GM12878 (cell line): ENCODE measurements around the gene CDKN1C.

Experiments
- CEBPB ChIP-seq, 2 experiments: fragments of 150-350 bp in 1 of 2; IDR thresholded peaks; 2 replicates each; pipeline ENCODE4 v1.6.1; 2012 to 2014; ENCODE audit warnings: low read depth in 2 of 2, low read length in 2 of 2, borderline replicate concordance in 1 of 2, inconsistent platforms in 1 of 2
- CTCF ChIP-seq, 3 experiments: IDR thresholded peaks in 2 of 3; conservative IDR thresholded peaks in 1 of 3; 2 replicates each; pipeline ENCODE4 v1.5.1; 2011; ENCODE audit warnings: low read depth in 3 of 3, low read length in 3 of 3, mild to moderate bottlenecking in 3 of 3, control low read depth in 2 of 3, moderate library complexity in 2 of 3, inconsistent platforms in 1 of 3, mixed read lengths in 1 of 3; ENCODE audit not compliant: control insufficient read depth in 2 of 3, insufficient read depth in 1 of 3; ENCODE audit errors: extremely low read depth in 1 of 3
- POU2F2 ChIP-seq: IDR thresholded peaks from 3 replicates; pipeline ENCODE4 v1.6.1; 2011; ENCODE audit warnings: low read depth, mild to moderate bottlenecking, low read length, borderline replicate concordance
- RCOR1 ChIP-seq: conservative IDR thresholded peaks from 2 replicates; pipeline ENCODE4 v1.6.1; 2012; ENCODE audit warnings: low read depth, low read length, improper control_type of control experiment
- TF ChIP-seq, protein P1 (sequence below): fragments of 450-650 bp; IDR thresholded peaks from 2 replicates; pipeline ENCODE4 v1.6.1; 2017; ENCODE audit warnings: mild to moderate bottlenecking

DNA sequence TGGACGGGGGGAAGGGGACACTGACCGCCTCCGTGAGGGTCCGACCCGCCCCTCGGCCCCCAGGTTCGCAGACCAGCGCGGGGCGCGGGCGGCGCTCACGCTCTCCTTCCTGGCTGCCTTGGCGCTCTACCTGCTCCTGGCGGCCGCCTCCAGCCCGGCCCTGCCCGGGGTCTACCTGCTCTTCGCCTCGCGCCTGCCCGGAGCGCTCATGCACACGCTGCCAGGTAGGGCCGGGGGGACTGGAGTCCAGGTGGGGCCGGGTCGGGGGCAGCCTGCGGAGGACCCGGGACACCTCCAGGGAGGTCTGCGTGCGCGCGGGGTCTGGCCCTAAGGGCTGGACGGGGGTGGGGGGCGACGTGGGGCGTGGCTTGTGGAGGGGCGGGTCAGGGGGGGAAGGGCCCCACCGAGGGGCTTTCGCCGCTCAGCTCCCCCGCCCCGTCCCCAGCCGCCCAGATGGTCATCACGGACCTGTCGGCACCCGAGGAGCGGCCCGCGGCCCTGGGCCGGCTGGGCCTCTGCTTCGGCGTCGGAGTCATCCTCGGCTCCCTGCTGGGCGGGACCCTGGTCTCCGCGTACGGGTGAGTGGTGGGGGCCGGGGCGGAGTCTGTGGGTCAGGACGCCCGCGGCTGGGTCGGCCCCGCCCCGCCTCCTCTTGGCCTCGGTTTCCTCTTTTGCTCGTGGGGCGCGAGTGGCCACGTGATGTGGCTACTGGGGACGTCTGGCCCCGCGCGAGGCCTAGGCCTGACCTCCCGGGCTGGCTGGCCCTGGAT is 23.7 kb upstream of the CDKN1C start:
- no peak for TF ChIP-seq POU2F2
- TF ChIP-seq, protein P1, sequence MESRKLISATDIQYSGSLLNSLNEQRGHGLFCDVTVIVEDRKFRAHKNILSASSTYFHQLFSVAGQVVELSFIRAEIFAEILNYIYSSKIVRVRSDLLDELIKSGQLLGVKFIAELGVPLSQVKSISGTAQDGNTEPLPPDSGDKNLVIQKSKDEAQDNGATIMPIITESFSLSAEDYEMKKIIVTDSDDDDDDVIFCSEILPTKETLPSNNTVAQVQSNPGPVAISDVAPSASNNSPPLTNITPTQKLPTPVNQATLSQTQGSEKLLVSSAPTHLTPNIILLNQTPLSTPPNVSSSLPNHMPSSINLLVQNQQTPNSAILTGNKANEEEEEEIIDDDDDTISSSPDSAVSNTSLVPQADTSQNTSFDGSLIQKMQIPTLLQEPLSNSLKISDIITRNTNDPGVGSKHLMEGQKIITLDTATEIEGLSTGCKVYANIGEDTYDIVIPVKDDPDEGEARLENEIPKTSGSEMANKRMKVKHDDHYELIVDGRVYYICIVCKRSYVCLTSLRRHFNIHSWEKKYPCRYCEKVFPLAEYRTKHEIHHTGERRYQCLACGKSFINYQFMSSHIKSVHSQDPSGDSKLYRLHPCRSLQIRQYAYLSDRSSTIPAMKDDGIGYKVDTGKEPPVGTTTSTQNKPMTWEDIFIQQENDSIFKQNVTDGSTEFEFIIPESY = no peak
- no peak for TF ChIP-seq CTCF (IDR thresholded peaks at IDR 0.05 in 2 of 3, conservative IDR thresholded peaks at IDR 0.05 in 1 of 3; ENCODE audit: control insufficient read depth in 2 of 3, extremely low read depth in 1 of 3, insufficient read depth in 1 of 3, low read depth in 3 of 3, low read length in 3 of 3)
- TF ChIP-seq RCOR1 = no peak
- no peak for TF ChIP-seq CEBPB (IDR thresholded peaks at IDR 0.05; ENCODE audit: borderline replicate concordance in 1 of 2, low read depth in 2 of 2, low read length in 2 of 2)
